ENCODE results near the gene PCSK1N.

GRCh38 chrX:48883729-48884128, 48.3 kb upstream of the PCSK1N start:
- TF ChIP-seq POLR2A (IDR thresholded peaks at IDR 0.05) (no peak), CTCF (IDR thresholded peaks at IDR 0.05) (no peak)

Measured in thyroid gland (tissue), 4 donors.